Effector memory CD4-positive, alpha-beta T cell (primary cell): ENCODE results near the gene LAMC3.

ENCODE experiments used
- DNase-seq, 3 donors: peaks; one replicate each; pipeline ENCODE4 v3.0.0-alpha.2; 2020
- H3K27ac ChIP-seq: 2 replicates; pipeline ENCODE4 v1.7.0; 2013; ENCODE audit warnings: mild to moderate bottlenecking, low read length, moderate library complexity; ENCODE audit not compliant: insufficient read depth, poor library complexity, severe bottlenecking
- H3K27me3 ChIP-seq: replicated peaks from 2 replicates; pipeline ENCODE4 v1.7.0; 2013; ENCODE audit warnings: mild to moderate bottlenecking, low read length; ENCODE audit not compliant: insufficient read depth, control insufficient read depth, poor library complexity, severe bottlenecking
- H3K36me3 ChIP-seq: 2 replicates; pipeline ENCODE4 v1.7.0; 2013; ENCODE audit warnings: mild to moderate bottlenecking, low read length, moderate library complexity; ENCODE audit not compliant: control insufficient read depth, insufficient read depth
- H3K4me1 ChIP-seq: 2 replicates; pipeline ENCODE4 v1.7.0; 2013; ENCODE audit warnings: low read length, mild to moderate bottlenecking; ENCODE audit not compliant: control insufficient read depth, insufficient read depth, poor library complexity, severe bottlenecking
- H3K4me3 ChIP-seq: 2 replicates; pipeline ENCODE4 v1.7.0; 2013; ENCODE audit warnings: low read length, low read depth, mild to moderate bottlenecking; ENCODE audit not compliant: insufficient read depth, poor library complexity, severe bottlenecking
- H3K9me3 ChIP-seq: 2 replicates; pipeline ENCODE4 v1.7.0; 2013; ENCODE audit warnings: mild to moderate bottlenecking, low read length, moderate library complexity; ENCODE audit not compliant: control insufficient read depth

The LAMC3 gene

DNA sequence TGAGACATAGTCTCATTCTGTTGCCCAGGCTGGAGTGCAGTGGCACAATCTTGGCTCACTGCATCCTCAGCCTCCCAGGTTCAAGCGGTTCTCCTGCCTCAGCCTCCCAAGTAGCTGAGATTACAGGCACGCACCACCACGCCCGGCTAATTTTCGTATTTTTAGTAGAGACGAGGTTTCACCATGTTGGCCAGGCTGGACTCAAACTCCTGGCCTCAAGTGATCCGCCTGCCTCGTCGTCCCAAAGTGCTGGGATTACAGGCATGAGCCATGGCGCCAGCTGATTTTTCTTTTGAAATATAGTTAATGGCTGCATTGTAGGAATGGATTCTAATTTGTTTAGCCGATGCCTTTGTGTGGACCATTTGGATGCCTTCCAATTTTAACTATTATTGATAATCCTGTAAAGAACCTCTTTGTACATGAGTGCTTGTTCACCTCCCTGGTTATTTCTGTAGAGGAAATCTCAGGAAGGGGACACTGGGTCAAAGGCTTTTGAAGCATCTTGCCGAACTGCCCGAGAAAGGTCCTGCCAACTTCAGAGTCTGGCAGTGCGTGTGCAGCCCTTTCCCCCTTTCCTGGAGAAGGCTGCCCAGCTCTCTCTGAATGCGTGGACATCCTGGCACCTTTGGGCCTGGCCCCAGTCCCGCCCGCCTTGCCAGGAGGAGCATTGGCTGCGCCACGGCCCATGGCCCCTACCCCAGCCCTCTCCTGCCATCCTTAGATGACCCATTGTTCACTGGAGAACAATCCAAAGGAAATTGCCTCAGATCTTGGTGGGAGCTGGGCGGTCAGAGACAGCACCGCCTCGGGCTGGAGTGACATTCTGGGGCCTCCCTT, 107.5 kb downstream of the LAMC3 start:
- Histone ChIP-seq H3K9me3 (no peaks in the 10 kb centered on the region), H3K4me1 (no peaks in the 10 kb centered on the region), H3K27ac (no peak overlapping the region), H3K4me3 (no peak overlapping the region), H3K36me3 (no peaks in the 10 kb centered on the region), H3K27me3 (no peaks in the 10 kb centered on the region)
- no peak for DNase-seq

GRCh38 chr9:131117121-131117761, 108.3 kb downstream of the LAMC3 start:
- no peak overlapping the region for H3K4me3 ChIP-seq
- H3K9me3 ChIP-seq, result no peaks in the 10 kb centered on the region
- H3K27me3 ChIP-seq, result no peaks in the 10 kb centered on the region
- no peaks in the 10 kb centered on the region for H3K4me1 ChIP-seq
- DNase-seq, result no peak
- H3K36me3 ChIP-seq, result no peaks in the 10 kb centered on the region
- no peak overlapping the region for H3K27ac ChIP-seq

- no peak for DNase-seq
- Histone ChIP-seq H3K27ac (no peak overlapping the region), H3K27me3 (no peaks in the 10 kb centered on the region), H3K4me1 (no peaks in the 10 kb centered on the region), H3K9me3 (no peaks in the 10 kb centered on the region), H3K4me3 (no peak overlapping the region), H3K36me3 (no peaks in the 10 kb centered on the region)
Measured at GRCh38 chr9:131117762-131118145, 108.8 kb downstream of the LAMC3 start.

DNA sequence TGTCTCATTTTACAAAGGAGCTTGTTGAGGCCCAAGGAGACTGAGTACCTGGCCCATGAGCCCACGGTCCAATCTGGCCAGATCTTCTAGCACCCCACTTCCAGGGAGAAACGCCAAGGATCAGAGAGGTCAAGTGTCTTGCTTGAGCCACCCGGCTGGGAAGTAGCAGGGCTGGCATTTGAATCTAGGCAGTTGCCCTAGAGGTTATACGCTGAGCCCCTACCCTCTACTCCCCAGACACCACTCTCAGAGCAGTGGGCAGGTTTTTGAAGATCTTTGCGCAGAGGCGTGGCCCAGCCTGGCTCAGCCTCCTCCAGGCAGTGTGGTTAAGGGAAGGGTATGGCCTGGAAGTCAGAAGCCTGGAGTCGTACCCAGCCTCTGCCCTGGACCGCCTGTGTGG, 110.6 kb downstream of the LAMC3 start:
- Histone ChIP-seq H3K27me3 (no peaks in the 10 kb centered on the region), H3K4me1 (peaks cover 2% of the 10 kb centered on the region), H3K36me3 (no peaks in the 10 kb centered on the region), H3K4me3 (no peak overlapping the region), H3K27ac (no peak overlapping the region), H3K9me3 (no peaks in the 10 kb centered on the region)
- no peak for DNase-seq

DNA sequence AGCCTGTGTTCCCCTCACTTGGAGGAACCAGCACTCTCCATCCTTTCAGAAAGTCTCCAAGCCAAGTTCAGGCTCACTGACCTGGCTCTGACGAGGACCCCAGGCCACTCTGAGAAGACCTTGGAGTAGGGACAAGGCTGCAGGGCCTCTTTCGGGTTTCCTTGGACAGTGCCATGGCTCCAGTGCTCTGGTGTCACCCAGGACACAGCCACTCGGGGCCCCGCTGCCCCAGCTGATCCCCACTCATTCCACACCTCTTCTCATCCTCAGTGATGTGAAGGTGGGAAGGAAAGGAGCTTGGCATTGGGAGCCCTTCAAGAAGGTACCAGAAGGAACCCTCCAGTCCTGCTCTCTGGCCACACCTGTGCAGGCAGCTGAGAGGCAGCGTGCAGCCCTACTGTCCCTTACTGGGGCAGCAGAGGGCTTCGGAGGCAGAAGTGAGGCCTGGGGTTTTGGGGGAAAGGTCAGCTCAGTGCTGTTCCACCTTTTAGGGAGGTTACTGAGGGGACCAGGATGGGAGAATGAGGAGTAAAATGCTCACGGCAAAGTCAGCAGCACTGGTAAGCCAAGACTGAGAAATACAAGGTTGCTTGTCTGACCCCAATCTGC, 111.8 kb downstream of the LAMC3 start:
- Histone ChIP-seq H3K36me3 (no peaks in the 10 kb centered on the region), H3K27me3 (no peaks in the 10 kb centered on the region), H3K9me3 (no peaks in the 10 kb centered on the region), H3K27ac (no peak overlapping the region), H3K4me3 (no peak overlapping the region), H3K4me1 (peaks cover 5% of the 10 kb centered on the region)
- no peak for DNase-seq

DNA sequence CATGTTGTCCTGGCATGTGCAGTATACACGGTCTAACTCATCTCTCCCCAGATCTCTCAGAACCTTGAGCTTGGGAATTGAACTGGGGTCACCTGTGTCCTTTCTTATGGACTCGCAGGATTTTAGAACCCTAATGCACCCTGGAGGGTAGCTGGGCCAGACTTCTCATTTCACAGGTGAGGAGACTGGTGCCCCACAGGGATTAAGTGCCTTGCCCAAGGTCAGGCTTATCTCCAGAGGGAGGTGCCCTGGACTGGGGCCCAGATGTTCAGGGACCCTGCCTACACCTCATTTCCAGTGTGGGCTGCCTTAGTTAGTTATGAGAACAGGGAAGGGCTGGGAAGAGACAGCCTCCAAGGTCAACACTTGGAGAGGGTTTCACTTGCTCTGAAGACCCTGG, 112.4 kb downstream of the LAMC3 start:
- DNase-seq, result no peak
- Histone ChIP-seq H3K36me3 (no peaks in the 10 kb centered on the region), H3K27ac (no peak overlapping the region)

GRCh38 chr9:131122158-131122557, 113.2 kb downstream of the LAMC3 start:
- Histone ChIP-seq H3K27ac (no peak overlapping the region), H3K9me3 (no peaks in the 10 kb centered on the region), H3K27me3 (no peaks in the 10 kb centered on the region), H3K4me3 (no peak overlapping the region), H3K4me1 (peaks cover 10% of the 10 kb centered on the region), H3K36me3 (no peaks in the 10 kb centered on the region)
- no peak for DNase-seq

More for the DNA sequence above, 112.4 kb downstream of the LAMC3 start:
- Histone ChIP-seq H3K27me3 (no peaks in the 10 kb centered on the region), H3K4me3 (no peak overlapping the region), H3K4me1 (peaks cover 10% of the 10 kb centered on the region), H3K9me3 (no peaks in the 10 kb centered on the region)

GRCh38 chr9:131125038-131125287, 116.0 kb downstream of the LAMC3 start:
- H3K27me3 ChIP-seq, result no peaks in the 10 kb centered on the region
- H3K36me3 ChIP-seq, result peaks cover 24% of the 10 kb centered on the region
- no peak for DNase-seq
- peak overlapping the region; percentile 81 for H3K4me3 ChIP-seq
- H3K4me1 ChIP-seq, result peaks cover 10% of the 10 kb centered on the region
- peak overlapping the region; percentile 83 for H3K27ac ChIP-seq
- no peaks in the 10 kb centered on the region for H3K9me3 ChIP-seq

DNA sequence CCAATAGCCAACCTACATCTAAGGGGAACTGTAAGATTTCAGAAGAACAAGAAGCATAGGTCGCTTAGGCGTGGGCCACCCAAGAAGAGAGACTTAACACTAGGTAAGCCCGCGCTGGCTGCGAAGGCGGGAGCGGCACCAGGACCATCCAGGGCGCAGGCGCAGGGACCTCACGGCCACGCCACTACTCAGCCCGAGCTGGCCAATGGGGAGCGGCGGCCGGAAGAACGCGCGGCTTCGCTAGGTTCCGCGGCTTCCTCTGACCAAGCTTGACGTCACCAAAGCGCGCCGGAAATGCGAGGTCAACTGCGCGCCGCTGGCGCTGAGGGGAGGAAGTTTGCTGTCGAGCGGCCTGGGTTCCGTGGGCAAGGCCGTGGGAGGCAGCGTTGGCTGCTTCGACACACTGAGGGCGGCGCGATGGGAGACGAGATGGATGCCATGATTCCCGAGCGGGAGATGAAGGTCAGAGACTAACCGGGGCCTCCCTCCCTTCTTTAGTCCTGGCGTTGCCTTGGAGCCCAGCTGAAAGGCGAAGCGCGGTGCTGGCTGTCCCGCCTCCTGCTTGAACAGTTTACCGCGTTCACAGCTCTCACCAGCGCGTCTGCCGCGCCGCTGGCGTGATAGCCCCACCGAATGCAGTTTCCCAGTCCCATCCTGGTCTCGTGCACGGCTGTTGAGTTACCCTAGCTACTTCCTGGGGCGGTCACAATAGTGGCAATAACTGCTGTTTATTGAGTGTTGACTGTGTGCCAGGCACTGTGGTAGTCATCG, 116.5 kb downstream of the LAMC3 start, which contains the start of gene NUP214:
TSS of gene NUP214 (plus strand) at position 299 of the 771 bp plus-strand sequence. CDS start at position 418, 119 bp downstream.
- H3K9me3 ChIP-seq, result no peaks in the 10 kb centered on the region
- H3K27ac ChIP-seq, result peak within 1 kb of the TSS; percentile 83
- H3K4me1 ChIP-seq, result peaks cover 10% of the 10 kb centered on the region
- H3K27me3 ChIP-seq, result no peaks in the 10 kb centered on the region
- H3K4me3 ChIP-seq, result peak within 1 kb of the TSS; percentile 81
- DNase-seq, result peak; percentile 99
- peaks cover 24% of the 10 kb centered on the region for H3K36me3 ChIP-seq
